HG02852 (cell line): Measurements from ENCODE around the gene TICAM1.

Experiments used
- ATAC-seq: cut with Tn5 transposase; IDR thresholded peaks from one replicate; pipeline ENCODE4 v1.9.1; 2021; ENCODE audit warnings: mild to moderate bottlenecking, moderate library complexity; ENCODE audit not compliant: unreplicated experiment

Gene TICAM1

DNA sequence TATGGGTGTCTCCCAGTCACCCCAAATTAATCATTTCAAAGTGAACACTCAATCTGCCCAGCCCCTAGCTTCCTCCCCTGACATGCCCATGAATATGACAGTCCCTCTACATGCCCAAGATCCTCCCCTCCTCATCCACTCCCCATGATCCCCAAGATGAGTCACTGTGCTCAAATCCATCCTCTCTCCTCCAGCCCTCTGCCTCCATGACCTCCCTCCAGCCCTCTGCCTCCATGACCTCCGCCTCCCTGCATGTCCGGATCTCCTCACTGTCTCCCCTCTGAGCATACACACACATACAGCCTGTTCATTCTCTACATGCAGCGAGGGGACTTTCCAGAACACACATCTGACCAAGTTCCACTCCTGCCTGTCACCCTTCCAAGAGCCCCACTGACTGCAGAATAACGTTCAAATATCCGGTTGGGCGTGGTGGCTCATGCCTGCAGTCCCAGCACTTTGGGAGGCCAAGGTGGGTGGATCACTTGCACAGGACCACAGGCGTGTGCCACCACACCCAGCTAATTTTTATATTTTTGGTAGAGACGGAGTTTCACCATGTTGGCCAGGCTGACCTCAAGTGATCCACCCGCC lies 58.4 kb downstream of the TICAM1 start:
- ATAC-seq = no peak

DNA sequence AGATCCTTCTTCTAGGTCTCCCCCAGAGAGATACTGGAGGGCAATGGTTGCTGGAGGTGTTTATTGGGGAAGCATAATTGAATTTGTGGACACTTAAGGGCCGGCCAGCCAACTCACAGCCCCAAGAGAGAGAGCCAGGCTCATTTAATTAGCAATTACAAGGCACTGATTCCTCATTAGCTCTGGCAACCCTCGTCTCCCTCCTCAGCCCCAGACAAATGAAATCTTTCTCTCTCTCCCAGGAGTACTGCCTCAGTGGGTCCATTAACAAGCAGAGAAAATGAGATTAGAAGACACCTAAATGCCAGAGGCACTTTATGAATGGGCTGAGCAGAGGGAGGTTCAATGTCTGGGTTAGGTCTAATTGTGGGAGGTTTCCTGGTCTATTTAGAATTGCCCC lies 58.9 kb downstream of the TICAM1 start:
- ATAC-seq = no peak

DNA sequence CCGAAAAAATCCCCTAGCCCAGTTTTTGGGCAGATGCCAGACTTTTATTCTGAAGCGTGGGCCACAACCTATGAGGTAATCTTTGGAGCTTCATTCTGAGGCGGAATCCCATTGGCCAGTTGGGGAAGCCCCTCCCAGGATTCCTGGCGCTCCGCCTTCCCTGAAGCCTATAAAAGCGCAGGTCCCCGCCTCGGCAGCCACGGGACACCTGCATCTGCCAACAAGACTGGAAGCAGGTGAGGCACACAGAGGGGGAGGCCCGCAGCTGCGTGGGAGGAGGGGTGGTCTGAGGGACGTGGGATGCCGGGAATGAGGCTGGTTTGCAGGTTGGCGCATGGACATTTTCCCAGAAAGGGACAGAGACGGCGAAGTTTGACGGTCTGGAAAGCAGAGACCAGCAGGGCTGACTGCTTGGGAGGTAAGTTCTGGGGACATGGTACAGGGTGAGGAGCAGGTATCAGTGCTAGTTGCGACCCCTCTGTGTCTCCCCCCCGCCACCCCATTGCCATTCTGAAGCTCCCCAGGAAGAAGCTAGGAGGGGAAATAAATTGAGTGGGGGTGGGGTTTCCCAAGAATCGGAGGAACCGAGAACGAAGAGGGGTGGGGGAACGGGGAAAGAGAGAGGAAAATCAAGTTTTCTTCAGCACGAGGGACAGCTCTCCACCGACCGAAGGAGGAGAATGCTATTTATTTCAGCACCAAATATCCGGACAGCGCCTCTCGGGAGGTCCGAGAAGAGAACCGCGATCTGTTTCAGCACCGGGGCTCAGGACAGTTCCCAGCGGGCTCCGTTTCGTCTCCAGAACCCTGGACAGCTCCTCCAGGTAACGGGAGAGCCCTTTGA lies 62.4 kb downstream of the TICAM1 start:
- no peak for ATAC-seq
